ENCODE results near the gene GLG1. TPM values are rescaled to one million over a fixed set of nuclear protein-coding genes. Genes with fewer than 3 reads are reported as not detected.
A peak's percentile ranks its signal among the peaks of the same experiment; 100 is the strongest.
"Not testable (repeated sequence)": the region's sequence is repeated elsewhere in the genome, so short reads cannot be mapped to it uniquely, and the experiment has no call there.

Gene GLG1
- polyA plus RNA-seq, 2 of the 4 experiments (the other 2 are of a cell fraction) = 51.9 to 90.6 TPM

DNA sequence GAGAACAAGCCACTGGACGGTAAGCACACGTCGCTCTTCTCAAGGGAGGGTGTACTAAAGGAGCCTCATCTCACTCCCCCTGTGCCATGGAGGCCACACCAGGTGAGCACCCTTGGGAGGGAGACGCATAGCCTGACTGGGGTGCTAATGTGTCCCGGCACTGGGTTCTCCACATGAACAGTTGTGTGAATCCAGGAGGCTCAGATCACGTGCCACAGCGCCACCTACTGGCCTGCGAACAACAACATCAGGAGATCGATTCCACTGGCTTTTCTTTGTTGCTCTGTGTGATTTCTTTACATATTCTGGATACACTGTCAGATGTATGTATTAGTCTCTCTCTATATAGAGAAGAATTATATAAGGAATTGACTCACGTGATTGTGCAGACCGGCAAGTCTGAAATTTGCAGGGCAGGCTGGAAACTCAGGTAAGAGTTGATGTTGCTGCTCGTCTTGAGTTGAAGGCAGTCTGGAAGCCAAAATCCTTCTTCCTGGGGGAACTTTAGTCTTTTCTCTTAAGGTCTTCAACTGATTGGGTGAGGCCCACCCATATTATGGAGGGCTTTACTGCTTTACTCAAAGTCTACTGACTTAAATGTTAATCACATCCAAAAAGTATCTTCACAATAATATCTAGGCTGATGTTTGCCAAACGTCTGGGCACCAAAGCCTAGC lies 176.7 kb downstream of the GLG1 start:
- WGBS (ENCODE audit: missing lambda C conversion rate) = 39% methylated on average over 13 of the region's 13 CpGs
- H3K27ac ChIP-seq, FAIRE-seq, H3K9me3 ChIP-seq, H3K4me2 ChIP-seq, CTCF ChIA-PET, H3K4me3 ChIP-seq, POLR2A ChIA-PET, H3K4me1 ChIP-seq: not testable (repeated sequence)
- ATAC-seq (peak; percentile 80 to 88), DNase-seq (ENCODE audit: low read depth in 1 of 2, low spot score in 1 of 2) (peak; percentile 31 to 44)
- peak; percentile 59 to 63 for TF ChIP-seq RAD21 (conservative IDR thresholded peaks at IDR 0.05 in 1 of 2, IDR thresholded peaks at IDR 0.05 in 1 of 2)
- TF ChIP-seq, protein P1, sequence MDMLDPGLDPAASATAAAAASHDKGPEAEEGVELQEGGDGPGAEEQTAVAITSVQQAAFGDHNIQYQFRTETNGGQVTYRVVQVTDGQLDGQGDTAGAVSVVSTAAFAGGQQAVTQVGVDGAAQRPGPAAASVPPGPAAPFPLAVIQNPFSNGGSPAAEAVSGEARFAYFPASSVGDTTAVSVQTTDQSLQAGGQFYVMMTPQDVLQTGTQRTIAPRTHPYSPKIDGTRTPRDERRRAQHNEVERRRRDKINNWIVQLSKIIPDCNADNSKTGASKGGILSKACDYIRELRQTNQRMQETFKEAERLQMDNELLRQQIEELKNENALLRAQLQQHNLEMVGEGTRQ (IDR thresholded peaks at IDR 0.05) = peak; percentile 47; the same call in 1 of the 2 replicates
- TF ChIP-seq, protein P2, sequence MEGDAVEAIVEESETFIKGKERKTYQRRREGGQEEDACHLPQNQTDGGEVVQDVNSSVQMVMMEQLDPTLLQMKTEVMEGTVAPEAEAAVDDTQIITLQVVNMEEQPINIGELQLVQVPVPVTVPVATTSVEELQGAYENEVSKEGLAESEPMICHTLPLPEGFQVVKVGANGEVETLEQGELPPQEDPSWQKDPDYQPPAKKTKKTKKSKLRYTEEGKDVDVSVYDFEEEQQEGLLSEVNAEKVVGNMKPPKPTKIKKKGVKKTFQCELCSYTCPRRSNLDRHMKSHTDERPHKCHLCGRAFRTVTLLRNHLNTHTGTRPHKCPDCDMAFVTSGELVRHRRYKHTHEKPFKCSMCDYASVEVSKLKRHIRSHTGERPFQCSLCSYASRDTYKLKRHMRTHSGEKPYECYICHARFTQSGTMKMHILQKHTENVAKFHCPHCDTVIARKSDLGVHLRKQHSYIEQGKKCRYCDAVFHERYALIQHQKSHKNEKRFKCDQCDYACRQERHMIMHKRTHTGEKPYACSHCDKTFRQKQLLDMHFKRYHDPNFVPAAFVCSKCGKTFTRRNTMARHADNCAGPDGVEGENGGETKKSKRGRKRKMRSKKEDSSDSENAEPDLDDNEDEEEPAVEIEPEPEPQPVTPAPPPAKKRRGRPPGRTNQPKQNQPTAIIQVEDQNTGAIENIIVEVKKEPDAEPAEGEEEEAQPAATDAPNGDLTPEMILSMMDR (IDR thresholded peaks at IDR 0.05) = peak; percentile 75
- peak; percentile 44; the same call in 2 of the 3 replicates for TF ChIP-seq SMC3 (IDR thresholded peaks at IDR 0.05)
- TF ChIP-seq BHLHE40 (IDR thresholded peaks at IDR 0.05; ENCODE audit: low read depth, low read length) = peak; percentile 72

DNA sequence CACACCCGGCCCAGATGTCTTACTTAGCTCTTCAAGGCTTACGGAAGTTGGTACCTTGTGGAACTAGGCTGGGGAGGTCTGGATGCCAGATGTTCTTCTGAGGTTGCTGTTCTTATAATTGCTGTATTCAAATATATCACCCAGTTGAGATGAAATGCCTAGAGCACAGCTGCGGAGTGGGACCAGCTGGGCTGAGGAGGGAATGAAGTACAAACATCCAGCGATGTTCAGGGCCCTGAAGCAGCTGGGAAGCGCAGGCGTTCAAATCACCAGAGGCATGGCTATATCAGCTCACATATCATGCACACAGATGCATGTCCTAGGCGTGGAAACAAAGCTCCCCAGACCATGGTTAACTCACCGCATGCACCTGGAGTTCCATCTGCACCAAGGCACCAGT lies 178.4 kb downstream of the GLG1 start:
- CTCF ChIA-PET; H3K4me3 ChIP-seq; H3K27ac ChIP-seq; ATAC-seq; H3K9me3 ChIP-seq; H3K4me1 ChIP-seq; POLR2A ChIA-PET; H3K4me2 ChIP-seq; FAIRE-seq; DNase-seq (ENCODE audit: low read depth in 1 of 2, low spot score in 1 of 2): not testable (repeated sequence)
- no CpG with 5 or more reads among the region's 8 CpGs for WGBS (ENCODE audit: missing lambda C conversion rate)

DNA sequence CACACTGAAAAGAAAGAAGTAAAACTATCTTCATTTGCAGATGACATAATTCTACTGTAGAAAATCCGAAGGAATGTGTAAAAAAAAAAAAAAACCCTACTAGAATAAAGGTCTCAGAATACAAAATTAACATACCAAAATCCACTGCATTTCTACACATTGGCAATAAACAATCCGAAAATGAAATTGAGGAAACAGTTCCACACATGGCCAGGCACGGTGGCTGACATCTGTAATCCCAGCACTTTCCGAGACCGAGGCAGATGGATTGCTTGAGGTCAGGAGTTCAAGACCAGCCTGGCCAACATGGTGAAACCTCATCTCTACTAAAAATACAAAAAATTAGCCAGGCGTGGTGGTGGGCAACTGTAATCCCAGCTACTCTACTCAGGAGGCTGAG lies 181.2 kb downstream of the GLG1 start:
- ATAC-seq; FAIRE-seq; POLR2A ChIA-PET; H3K4me3 ChIP-seq; H3K4me2 ChIP-seq; H3K9me3 ChIP-seq; H3K4me1 ChIP-seq; DNase-seq (ENCODE audit: low read depth in 1 of 2, low spot score in 1 of 2); H3K27ac ChIP-seq: not testable (repeated sequence)
- WGBS (ENCODE audit: missing lambda C conversion rate) = 68% methylated on average over 6 of the region's 6 CpGs
- CTCF ChIA-PET = interaction anchor here (0.6 kb wide), 1 partner anchor 686 kb away, joined by 3 read pairs; no protein-coding TSS in a partner anchor

DNA sequence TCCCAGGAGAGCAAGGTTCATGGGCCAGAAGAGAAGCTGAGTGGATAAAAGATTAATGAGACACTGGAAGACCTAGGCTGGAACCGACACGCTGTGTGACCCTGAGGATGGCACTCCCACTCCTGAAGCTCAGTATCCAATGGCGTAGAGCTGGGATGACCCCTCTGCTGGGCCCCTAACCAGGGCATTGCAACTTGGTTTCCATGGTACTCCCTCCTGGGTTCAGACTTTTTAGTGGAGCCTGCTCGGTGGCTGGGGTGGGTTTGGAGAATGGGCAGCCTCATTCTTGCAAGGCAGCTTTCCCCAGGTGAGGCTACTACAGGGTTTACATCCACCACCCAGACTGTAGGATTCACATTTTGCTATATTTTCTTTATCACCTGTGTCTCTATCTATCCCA lies 183.2 kb downstream of the GLG1 start:
- H3K4me1 ChIP-seq; H3K27ac ChIP-seq; DNase-seq (ENCODE audit: low read depth in 1 of 2, low spot score in 1 of 2); POLR2A ChIA-PET; FAIRE-seq; ATAC-seq; CTCF ChIA-PET; H3K4me2 ChIP-seq; H3K9me3 ChIP-seq; H3K4me3 ChIP-seq: not testable (repeated sequence)
- 92% methylated on average over 4 of the region's 4 CpGs for WGBS (ENCODE audit: missing lambda C conversion rate)

DNA sequence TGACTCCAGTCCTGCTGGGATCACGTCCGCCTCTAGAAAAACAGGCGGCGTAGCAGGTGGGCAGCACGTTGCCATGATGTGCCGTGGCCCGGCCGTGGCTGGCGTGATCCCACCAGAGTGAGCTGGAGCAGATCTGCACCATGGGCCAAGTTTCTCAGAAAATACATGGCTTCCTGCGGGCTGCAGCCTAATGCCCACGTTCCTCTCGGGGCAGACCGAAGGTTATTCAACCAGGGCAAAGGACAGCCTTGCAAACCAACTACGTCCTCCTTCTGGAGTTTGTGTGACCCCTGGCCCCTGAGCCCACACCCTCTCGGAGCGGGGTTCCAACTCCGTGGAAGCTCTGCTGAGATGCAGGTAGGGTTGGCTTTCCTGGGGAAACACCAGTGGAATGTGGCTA lies 184.8 kb downstream of the GLG1 start:
- DNase-seq (ENCODE audit: low read depth in 1 of 2, low spot score in 1 of 2); FAIRE-seq; H3K4me2 ChIP-seq; POLR2A ChIA-PET; H3K27ac ChIP-seq; H3K4me1 ChIP-seq; H3K9me3 ChIP-seq; CTCF ChIA-PET; H3K4me3 ChIP-seq; ATAC-seq: not testable (repeated sequence)
- WGBS (ENCODE audit: missing lambda C conversion rate) = 89% methylated on average over 11 of the region's 17 CpGs

DNA sequence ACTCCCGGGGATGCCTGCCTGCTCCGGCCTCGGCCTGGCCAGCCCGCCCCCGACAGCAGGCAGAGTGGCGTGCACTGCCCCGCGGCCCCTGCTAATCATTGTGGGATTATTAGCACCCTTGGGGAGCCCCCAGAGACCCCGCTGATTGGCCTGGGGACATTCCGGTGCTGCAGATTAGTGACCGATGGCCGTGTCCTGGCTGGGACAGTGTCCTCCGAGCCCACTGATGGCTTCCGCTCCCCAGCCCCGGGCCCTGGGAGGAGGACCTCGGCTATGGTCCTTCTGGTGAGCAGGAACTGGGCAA lies 185.5 kb downstream of the GLG1 start:
- H3K27ac ChIP-seq; H3K4me1 ChIP-seq; H3K9me3 ChIP-seq; H3K4me3 ChIP-seq; H3K4me2 ChIP-seq; FAIRE-seq; CTCF ChIA-PET; DNase-seq (ENCODE audit: low read depth in 1 of 2, low spot score in 1 of 2); POLR2A ChIA-PET: not testable (repeated sequence)
- 20% methylated on average over 1 of the region's 16 CpGs for WGBS (ENCODE audit: missing lambda C conversion rate)
- ATAC-seq = peak in 1 of 2 experiments; percentile 16; a peak in 3 of 6 replicates

DNA sequence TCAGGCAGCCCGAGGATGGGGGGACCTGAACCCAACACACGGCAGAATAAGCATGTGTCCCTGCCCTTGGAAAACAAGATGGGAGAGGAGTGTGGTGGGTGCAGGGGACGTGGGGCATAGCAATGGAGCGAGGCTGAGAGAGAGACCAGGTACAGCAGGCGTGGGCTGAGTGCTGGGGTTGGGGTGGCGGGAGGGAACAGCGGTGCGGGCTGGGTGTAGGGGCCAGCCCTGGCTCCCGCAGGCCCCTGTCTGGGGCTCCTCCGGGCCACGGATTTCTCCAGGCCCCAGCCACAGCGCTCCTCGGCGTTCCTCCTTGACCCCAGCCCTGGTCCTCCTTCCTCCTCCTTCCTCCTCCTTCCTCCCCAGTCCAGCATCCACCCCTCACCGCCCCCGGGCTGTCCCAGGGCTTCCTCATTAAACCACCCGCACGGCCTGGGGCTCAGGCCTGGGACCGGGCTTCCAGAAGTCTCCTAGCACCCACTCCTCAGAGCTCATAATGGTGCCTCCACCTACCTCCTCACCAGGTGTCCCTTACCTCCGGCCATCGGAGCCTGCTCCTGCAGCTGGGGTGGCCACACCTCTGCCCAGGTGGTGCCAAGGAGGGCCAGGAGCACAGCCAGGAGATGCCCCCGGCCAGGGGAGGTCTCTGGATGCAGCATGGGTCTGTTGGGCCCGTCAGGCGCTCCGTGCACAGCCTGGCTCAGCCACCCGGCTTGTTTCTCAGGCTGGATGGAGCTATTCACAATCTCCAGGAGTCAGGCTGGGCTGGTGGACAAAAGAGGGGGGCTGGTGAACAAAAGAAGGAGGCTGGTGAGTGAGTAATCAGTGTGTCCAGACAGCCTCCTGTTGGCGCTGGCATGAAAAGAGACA lies 186.1 kb downstream of the GLG1 start, which contains the start of gene CLEC18B:
Gene CLEC18B, minus strand, starts transcription at position 867 of the 870 bp plus-strand sequence. Its CDS starts 208 bp downstream, at position 659.
- H3K9me3 ChIP-seq; H3K4me2 ChIP-seq; H3K4me1 ChIP-seq; H3K4me3 ChIP-seq; DNase-seq (ENCODE audit: low read depth in 1 of 2, low spot score in 1 of 2); CTCF ChIA-PET; FAIRE-seq; POLR2A ChIA-PET; H3K27ac ChIP-seq: not testable (repeated sequence)
- peak; percentile 68 to 77; a peak in 5 of 6 replicates for ATAC-seq
- 57% methylated on average over 6 of the region's 27 CpGs for WGBS (ENCODE audit: missing lambda C conversion rate)

DNA sequence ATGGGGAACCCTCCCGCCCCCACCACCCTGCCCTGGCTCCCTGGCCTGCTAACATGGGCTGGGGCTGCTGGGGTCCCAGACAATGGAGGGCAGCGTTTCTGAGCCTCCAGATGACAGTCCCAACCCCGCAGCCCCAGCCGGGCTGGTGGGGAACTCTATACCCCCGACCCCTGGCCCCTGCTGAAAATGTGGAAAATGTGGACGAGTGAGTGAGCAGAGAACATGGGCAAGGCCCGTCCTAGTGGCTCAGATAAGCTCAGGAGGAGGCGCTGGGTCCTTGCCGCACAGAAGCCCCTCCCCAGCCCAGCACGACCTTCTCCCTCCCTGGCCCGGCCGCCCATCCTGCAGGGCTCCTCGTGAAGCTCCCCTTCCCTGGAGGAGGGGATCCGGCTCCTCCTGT lies 187.1 kb downstream of the GLG1 start:
- H3K4me1 ChIP-seq; H3K9me3 ChIP-seq; POLR2A ChIA-PET; CTCF ChIA-PET; FAIRE-seq; ATAC-seq; DNase-seq (ENCODE audit: low read depth in 1 of 2, low spot score in 1 of 2); H3K27ac ChIP-seq; H3K4me3 ChIP-seq; H3K4me2 ChIP-seq: not testable (repeated sequence)
- 78% methylated on average over 6 of the region's 14 CpGs for WGBS (ENCODE audit: missing lambda C conversion rate)

DNA sequence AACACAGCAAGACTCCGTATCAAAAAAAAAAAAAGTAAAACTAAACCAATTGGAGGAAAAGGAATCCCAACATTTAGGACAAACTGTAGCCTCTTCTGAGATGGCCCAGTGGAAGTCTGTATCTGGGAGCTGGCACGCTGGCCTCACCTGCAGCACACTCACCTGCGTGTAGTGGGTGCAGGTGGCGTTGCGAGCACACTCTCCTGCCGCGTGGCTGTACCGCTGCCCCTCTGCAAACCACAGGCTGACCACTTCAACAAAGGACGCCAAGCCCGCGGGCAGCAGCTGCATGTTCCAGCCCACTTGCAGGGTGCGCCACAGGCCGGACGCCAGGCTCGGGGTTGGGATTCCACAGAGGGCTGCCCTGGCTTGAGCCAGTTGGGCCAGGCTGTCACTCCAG lies 189.0 kb downstream of the GLG1 start:
- H3K4me1 ChIP-seq; H3K4me3 ChIP-seq; H3K4me2 ChIP-seq; DNase-seq (ENCODE audit: low read depth in 1 of 2, low spot score in 1 of 2); FAIRE-seq; CTCF ChIA-PET; H3K27ac ChIP-seq; H3K9me3 ChIP-seq; POLR2A ChIA-PET; ATAC-seq: not testable (repeated sequence)
- 91% methylated on average over 13 of the region's 15 CpGs for WGBS (ENCODE audit: missing lambda C conversion rate)

Data from A549 (cell line).